ENCODE measurements around the gene IL12RB1.
"Not testable (repeated sequence)": the region's sequence is repeated elsewhere in the genome, so short reads cannot be mapped to it uniquely, and the experiment has no call there.

IL12RB1 gene

DNA sequence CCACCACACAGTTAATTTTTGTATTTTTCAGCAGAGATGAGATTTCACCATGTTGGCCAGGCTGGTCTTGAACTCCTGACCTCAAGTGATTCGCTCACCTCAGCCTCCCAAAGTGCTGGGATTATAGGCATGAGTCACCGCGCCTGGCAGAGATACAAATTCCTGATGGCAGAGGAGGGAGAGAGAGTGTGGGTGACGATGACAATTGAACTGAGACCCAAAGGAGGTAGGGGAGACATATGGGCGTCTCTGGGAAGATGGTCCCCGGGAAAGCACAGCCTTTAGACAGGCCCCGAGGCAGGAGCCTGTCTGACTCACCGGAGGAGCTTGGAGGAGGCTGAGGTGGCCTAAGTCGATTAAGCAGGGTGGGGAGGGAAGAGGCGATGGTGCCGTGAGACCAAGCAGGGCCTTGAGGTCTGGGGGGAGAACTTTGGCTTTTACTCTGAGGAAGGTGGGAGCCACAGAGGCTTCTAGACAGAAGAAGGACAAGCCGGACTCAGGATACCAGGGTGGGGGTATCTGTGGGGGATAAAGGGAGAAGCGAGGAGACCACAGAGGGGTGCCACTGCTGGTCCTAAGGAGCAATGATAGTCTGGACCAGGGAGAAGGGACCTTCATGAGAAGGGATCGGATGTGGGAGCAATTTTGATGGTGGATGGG lies 40.5 kb downstream of the IL12RB1 start:
- DNase-seq (ENCODE audit: low spot score), result no peak

- DNase-seq (ENCODE audit: low spot score), result no peak
Observed at GRCh38 chr19:18045307-18046050, 41.3 kb downstream of the IL12RB1 start.

DNA sequence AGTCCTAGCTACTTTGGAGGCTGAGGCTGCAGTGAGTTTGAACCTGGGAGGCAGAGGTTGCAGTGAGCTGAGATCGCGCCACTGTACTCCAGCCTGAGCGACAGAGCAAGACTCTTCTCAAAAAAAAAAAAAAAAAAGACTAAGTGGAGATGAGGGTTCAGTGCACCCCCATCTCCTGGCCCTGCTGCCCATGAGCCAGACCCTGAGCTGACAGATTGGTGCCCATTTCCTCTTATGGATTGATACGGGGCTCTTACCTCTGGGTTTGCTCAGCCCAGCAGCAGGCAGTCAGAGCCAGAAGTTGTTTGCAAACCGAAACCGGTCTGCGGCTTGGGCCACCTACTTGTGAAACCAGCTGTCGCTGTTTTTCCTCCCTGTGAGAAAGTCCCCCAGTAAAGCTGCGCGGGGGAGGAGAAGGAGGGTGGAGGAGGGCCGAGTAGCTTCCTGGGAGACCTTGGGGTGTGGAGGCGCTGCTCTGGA lies 41.9 kb downstream of the IL12RB1 start:
- DNase-seq (ENCODE audit: low spot score), result peak; percentile 79

GRCh38 chr19:18043676-18044075 lies 43.1 kb downstream of the IL12RB1 start:
- no peak for DNase-seq (ENCODE audit: low spot score)

- no peak for DNase-seq (ENCODE audit: low spot score)
Observed at GRCh38 chr19:18041054-18041453, 45.7 kb downstream of the IL12RB1 start.

- DNase-seq (ENCODE audit: low spot score), result not testable (repeated sequence)
Observed at GRCh38 chr19:18032102-18032501, 54.6 kb downstream of the IL12RB1 start.

DNA sequence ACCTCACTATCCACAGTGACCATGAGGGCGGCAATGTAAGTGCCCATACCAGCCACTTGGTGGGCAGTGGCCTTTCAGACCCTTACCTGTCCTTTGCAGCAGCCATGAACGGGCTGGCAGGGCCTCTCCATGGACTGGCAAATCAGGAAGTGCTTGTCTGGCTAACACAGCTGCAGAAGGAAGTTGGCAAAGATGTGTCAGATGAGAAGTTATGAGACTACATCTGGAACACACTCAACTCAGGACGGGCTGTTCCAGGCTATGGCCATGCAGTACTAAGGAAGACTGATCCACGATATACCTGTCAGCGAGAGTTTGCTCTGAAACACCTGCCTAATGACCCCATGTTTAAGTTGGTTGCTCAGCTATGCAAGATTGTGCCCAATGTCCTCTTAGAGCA lies 55.3 kb downstream of the IL12RB1 start:
- peak; percentile 42 for DNase-seq (ENCODE audit: low spot score)

DNA sequence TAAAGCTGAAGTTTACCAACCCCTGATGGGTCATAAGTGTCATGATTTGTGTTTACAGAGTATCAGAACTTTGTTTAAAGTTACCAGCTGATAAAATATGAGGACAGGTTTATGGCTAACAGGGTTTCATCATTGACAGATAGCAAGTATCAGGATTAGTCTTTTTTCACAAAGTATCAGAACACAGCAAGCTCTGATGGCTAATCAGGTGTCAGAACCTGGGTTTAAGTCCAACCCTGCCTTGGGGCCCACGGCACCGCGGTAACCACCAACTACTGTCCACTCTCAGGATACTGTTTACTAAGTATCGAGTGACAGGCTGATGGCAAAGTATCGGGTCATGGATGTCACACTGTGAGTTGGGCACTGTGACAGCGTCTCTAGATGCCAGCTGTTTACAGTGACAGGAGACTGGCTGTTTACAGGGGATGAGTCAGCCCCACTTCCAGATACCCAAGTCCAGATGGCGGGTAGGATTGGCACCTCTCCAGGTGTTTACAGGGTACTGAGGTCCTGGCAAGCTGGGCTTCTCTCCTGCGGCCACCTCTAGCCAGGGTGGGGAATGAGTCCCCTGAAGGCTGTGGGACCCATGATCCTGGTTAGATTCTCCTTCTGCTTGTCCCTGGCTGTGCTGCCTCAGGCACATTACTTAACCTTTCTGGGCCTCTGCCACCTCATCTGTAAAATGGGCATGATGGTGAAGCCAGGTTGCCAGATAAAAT lies 57.0 kb downstream of the IL12RB1 start:
- DNase-seq (ENCODE audit: low spot score), result peak; percentile 72

DNA sequence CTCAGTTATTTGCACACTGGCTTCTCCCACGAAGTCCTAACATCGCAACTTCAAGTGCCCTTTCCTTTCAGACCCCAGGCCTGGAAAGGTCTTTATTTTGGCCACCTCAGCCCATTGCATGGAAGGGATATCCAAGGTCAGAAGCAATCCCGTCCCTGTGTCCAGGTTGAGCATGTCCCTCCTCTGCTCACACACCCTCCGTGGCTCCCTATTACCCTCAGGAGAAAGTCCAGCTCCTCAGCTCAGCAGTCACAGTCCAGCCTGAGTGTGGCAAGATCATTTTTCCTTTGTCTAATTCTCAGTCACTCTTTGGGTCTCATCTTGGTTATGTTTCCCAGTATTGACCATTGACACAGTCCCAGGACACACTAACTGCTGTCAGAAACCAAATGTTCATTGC lies 59.6 kb downstream of the IL12RB1 start:
- no peak for DNase-seq (ENCODE audit: low spot score)

- peak; percentile 79 for DNase-seq (ENCODE audit: low spot score)
Observed at GRCh38 chr19:18023622-18024251, 63.0 kb downstream of the IL12RB1 start.

DNA sequence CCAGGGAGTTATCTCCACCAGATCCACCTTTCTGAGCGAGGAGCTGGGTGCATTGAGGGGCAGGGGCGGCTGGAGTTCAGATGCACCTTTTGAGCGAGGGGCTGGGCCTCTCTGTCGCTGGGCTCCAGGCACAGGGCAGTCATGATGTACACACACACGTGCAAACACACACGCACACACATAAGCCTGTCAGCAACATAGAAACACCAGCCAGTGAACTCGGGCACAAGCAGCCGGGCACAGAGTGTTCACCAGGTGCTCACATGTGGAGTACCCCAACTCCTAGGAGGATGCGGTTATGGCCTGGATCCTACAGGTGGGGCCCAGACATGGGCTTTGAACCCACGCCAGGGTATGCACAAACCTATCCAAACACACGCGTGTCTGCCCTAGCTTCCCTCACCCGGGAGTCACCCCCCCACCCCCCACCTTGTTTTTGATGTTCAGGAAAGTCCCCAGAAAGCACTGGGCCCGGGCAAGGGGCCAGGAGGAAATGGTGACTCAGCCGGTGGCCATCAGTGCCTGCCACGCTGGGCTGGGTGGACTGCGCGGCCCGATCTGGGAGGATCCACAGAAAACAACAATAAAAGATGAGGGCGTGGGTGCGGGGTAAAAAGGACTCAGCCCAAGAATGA lies 65.5 kb downstream of the IL12RB1 start:
- DNase-seq (ENCODE audit: low spot score), result peak; percentile 80

- DNase-seq (ENCODE audit: low spot score), result peak; percentile 93
Observed at GRCh38 chr19:18020212-18021085, 66.3 kb downstream of the IL12RB1 start.

DNA sequence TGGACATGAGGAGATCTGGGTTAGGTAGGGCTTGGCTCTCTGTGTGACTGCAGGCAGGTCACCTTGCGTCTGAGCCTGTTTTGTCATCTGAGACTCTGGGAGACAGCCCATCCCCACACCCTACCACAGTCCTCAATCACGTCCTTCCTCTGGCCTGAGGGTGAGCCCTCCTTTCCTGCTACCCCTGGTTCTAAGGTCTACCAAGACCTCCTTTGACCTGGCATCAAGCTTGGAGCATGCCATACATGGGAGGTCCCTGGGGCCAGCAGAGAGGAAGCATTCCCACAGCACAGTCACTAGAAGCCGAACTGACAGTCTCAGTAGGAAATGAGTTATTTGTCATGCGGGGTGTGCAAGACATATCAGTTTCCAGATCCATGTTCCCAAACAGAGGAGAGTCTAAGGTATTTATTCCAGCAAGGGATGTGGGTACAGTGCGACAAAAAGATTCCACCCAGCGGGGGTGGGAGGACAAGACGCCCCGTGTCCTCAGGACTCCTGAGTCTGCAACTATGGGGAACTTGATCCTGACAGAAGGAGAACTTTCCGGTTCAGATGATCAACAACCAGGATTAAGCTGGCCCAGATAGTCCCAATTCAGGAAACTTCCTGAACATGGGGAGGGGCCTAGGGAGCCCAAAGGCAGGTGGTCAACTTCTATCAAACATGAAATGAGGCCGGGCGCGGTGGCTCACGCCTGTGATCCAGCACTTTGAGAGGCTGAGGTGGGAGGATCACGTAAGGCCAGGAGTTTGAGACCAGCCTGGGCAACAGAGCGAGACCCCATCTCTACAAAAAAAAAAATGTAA lies 69.3 kb downstream of the IL12RB1 start:
- DNase-seq (ENCODE audit: low spot score), result no peak

DNA sequence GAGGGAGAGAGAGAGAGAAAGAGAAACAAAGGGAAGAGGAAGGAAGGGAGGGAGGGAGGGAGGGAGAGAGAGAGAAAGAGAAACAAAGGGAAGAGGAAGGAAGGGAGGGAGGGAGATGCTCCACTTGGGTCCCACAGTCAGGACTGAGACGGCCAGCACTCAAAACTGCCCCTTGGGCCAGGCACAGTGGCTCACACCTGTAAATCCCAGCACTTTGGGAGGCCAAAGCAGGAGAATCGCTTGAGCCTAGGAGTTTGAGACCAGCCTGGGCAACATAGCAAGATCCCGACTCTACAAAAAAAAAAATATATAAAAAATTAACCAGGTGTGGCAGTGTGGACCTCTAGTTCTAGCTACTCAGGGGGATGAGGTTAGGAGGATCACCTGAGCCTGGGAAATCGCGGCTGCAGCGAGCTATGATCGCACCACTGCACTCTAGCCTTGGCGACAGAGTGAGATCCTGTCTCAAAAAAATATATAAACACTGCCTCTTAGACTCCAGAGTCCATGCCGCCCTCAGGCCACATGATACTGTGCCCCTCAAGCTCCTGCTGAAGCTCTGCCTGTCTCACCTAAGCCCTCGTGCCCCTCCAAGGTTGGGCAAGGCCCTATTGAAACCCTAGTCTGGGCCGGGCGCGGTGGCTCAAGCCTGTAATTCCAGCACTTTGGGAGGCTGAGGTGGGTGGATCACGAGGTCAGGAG lies 70.4 kb downstream of the IL12RB1 start:
- DNase-seq (ENCODE audit: low spot score), result no peak

GRCh38 chr19:18014197-18014596 lies 72.5 kb downstream of the IL12RB1 start:
- DNase-seq (ENCODE audit: low spot score), result no peak

- DNase-seq (ENCODE audit: low spot score), result no peak
Observed at GRCh38 chr19:18013210-18014111, 73.3 kb downstream of the IL12RB1 start.

DNA sequence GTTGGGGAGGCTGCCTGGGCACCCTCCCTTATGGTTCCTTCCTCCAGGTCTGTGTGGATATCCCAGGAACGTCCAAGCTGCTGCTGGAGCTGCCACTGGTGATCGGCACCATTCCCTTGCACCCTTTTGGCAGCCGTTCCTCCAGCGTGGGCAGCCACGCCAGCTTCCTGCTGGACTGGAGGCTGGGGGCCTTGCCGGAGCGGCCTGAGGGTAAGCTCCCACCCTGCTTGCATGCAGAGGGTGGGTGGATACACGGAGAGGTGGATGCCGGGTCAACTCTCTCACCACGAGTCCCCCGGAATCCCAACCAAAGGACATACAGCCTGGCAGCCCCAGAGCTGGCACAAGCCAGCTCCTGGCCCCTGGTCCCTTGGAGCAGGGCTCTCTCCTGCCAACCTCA lies 76.6 kb downstream of the IL12RB1 start:
- no peak for DNase-seq (ENCODE audit: low spot score)

- DNase-seq (ENCODE audit: low spot score), result no peak
Observed at GRCh38 chr19:18009412-18010066, 77.2 kb downstream of the IL12RB1 start.
